ENCODE measurements around the gene APBA2. TPM values are rescaled to one million over a fixed set of nuclear protein-coding genes. Genes with fewer than 3 reads are reported as not detected.

The APBA2 gene
- polyA plus RNA-seq, 2 of the 4 experiments (the other 2 are of a cell fraction), result 11.4 to 12.6 TPM

DNA sequence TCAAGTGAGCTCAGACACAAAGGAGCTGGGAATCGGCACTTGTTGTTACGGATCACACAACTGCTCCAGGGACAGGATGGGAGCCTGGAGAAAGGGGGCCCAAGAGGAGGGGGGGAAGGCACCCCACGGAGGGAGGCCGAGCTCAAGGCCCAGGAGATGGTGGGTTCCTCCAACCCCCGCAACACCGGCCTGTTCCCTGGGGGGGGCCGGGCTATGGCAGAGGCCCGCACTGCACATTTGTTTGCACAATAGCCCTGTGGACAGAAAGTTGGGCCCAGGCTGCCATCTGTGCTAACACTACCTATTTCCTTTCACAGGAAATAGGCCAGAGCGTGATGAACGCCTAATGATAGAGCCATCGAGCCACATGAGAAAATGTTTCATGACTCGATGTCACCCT lies 236.7 kb downstream of the APBA2 start:
- ChIA-PET CTCF (interaction anchor here (1.5 to 13.8 kb wide), 3 partner anchors 17 to 41 kb away, joined by 4 to 116 read pairs (median 17); no protein-coding TSS in a partner anchor), POLR2A (no interaction called here)
- DNase-seq (ENCODE audit: low read depth in 1 of 2, low spot score in 1 of 2) (no peak), ATAC-seq (no peak), FAIRE-seq (no peak)
- WGBS (ENCODE audit: missing lambda C conversion rate), result 78% methylated on average over 12 of the region's 12 CpGs
- Histone ChIP-seq H3K27ac (no peak overlapping the region), H3K4me2 (no peak overlapping the region), H3K4me1 (no peaks in the 10 kb centered on the region), H3K4me3 (no peak overlapping the region), H3K9me3 (no peaks in the 10 kb centered on the region)
- TF ChIP-seq FOXS1 (CRISPR knock-in tag; IDR thresholded peaks at IDR 0.05) (no peak), CBX8 (IDR thresholded peaks at IDR 0.05) (no peak), TFCP2L1 (CRISPR knock-in tag; IDR thresholded peaks at IDR 0.05) (no peak), CBX2 (IDR thresholded peaks at IDR 0.05; ENCODE audit: borderline replicate concordance, low read depth) (no peak), KDM1A (IDR thresholded peaks at IDR 0.05; ENCODE audit: low read depth) (no peak), CHD4 (IDR thresholded peaks at IDR 0.05; ENCODE audit: borderline replicate concordance) (no peak), RAD21 (conservative IDR thresholded peaks at IDR 0.05 in 1 of 2, IDR thresholded peaks at IDR 0.05 in 1 of 2) (no peak), SREBF2 (IDR thresholded peaks at IDR 0.05) (no peak), HOXB13 (CRISPR knock-in tag; IDR thresholded peaks at IDR 0.05; ENCODE audit: low read depth) (no peak), FOSB (CRISPR knock-in tag; IDR thresholded peaks at IDR 0.05) (no peak), RNF2 (IDR thresholded peaks at IDR 0.05; ENCODE audit: borderline replicate concordance, low read depth) (no peak), EHF (CRISPR knock-in tag; IDR thresholded peaks at IDR 0.05) (no peak), FOSL2 (IDR thresholded peaks at IDR 0.05) (no peak), FOSL2 (CRISPR knock-in tag; IDR thresholded peaks at IDR 0.05) (no peak)
- TF ChIP-seq, protein P1, sequence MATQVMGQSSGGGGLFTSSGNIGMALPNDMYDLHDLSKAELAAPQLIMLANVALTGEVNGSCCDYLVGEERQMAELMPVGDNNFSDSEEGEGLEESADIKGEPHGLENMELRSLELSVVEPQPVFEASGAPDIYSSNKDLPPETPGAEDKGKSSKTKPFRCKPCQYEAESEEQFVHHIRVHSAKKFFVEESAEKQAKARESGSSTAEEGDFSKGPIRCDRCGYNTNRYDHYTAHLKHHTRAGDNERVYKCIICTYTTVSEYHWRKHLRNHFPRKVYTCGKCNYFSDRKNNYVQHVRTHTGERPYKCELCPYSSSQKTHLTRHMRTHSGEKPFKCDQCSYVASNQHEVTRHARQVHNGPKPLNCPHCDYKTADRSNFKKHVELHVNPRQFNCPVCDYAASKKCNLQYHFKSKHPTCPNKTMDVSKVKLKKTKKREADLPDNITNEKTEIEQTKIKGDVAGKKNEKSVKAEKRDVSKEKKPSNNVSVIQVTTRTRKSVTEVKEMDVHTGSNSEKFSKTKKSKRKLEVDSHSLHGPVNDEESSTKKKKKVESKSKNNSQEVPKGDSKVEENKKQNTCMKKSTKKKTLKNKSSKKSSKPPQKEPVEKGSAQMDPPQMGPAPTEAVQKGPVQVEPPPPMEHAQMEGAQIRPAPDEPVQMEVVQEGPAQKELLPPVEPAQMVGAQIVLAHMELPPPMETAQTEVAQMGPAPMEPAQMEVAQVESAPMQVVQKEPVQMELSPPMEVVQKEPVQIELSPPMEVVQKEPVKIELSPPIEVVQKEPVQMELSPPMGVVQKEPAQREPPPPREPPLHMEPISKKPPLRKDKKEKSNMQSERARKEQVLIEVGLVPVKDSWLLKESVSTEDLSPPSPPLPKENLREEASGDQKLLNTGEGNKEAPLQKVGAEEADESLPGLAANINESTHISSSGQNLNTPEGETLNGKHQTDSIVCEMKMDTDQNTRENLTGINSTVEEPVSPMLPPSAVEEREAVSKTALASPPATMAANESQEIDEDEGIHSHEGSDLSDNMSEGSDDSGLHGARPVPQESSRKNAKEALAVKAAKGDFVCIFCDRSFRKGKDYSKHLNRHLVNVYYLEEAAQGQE (IDR thresholded peaks at IDR 0.05), result no peak
- TF ChIP-seq, protein P2, sequence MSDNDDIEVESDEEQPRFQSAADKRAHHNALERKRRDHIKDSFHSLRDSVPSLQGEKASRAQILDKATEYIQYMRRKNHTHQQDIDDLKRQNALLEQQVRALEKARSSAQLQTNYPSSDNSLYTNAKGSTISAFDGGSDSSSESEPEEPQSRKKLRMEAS (IDR thresholded peaks at IDR 0.05), result no peak
- TF ChIP-seq, protein P3, sequence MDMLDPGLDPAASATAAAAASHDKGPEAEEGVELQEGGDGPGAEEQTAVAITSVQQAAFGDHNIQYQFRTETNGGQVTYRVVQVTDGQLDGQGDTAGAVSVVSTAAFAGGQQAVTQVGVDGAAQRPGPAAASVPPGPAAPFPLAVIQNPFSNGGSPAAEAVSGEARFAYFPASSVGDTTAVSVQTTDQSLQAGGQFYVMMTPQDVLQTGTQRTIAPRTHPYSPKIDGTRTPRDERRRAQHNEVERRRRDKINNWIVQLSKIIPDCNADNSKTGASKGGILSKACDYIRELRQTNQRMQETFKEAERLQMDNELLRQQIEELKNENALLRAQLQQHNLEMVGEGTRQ (IDR thresholded peaks at IDR 0.05), result no peak

DNA sequence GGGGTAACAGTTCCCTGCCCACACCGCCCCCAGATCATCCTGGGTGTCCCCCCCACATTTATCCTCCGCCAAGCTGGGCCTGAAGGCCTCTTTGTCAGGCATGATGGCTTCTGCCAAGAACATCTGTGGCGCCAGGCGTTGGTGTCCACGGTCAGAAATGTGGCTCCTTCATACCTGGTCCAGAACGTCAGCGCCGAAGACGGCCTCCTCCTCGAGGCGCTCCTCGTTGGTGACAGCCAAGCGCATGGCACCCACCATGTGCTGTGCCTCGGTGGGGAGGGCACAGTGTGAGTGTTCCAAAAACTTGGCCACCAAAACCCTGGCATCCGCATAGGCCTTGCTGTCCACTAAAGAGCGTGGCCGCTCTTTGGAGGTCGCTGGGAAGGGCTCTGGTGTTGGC lies 237.4 kb downstream of the APBA2 start:
- H3K4me1 ChIP-seq, result no peaks in the 10 kb centered on the region
- TF ChIP-seq, protein P3 (IDR thresholded peaks at IDR 0.05), result no peak
- TF ChIP-seq HEYL (CRISPR knock-in tag; IDR thresholded peaks at IDR 0.05), result no peak
- no peak for TF ChIP-seq CBX2 (IDR thresholded peaks at IDR 0.05; ENCODE audit: borderline replicate concordance, low read depth)
- TF ChIP-seq GATA3 (IDR thresholded peaks at IDR 0.05; ENCODE audit: borderline replicate concordance), result no peak
- no peak for TF ChIP-seq MAZ (IDR thresholded peaks at IDR 0.05; ENCODE audit: borderline replicate concordance, low read depth, low read length)
- TF ChIP-seq, protein P4, sequence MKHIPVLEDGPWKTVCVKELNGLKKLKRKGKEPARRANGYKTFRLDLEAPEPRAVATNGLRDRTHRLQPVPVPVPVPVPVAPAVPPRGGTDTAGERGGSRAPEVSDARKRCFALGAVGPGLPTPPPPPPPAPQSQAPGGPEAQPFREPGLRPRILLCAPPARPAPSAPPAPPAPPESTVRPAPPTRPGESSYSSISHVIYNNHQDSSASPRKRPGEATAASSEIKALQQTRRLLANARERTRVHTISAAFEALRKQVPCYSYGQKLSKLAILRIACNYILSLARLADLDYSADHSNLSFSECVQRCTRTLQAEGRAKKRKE (CRISPR knock-in tag; IDR thresholded peaks at IDR 0.05; ENCODE audit: low read depth), result no peak
- no peak overlapping the region for H3K4me3 ChIP-seq
- H3K27ac ChIP-seq, result no peak overlapping the region
- no peak for ATAC-seq
- POLR2A ChIA-PET, result no interaction called here
- 73% methylated on average over 18 of the region's 18 CpGs for WGBS (ENCODE audit: missing lambda C conversion rate)
- no peak overlapping the region for H3K4me2 ChIP-seq
- CTCF ChIA-PET, result interaction anchor here (0.7 to 13.8 kb wide), 2 partner anchors 17 to 18 kb away, joined by 3 to 116 read pairs; no protein-coding TSS in a partner anchor
- no peak for DNase-seq (ENCODE audit: low read depth in 1 of 2, low spot score in 1 of 2)
- no peak for FAIRE-seq
- H3K9me3 ChIP-seq, result no peaks in the 10 kb centered on the region
